ENCODE measurements around the gene PACSIN1. TPM values are rescaled to one million over a fixed set of nuclear protein-coding genes. Genes with fewer than 3 reads are reported as not detected.

PACSIN1 gene
- total RNA-seq, 6 experiments from 2014 or later: 0.05 to 0.37 (median 0.22) TPM; not detected in 1

DNA sequence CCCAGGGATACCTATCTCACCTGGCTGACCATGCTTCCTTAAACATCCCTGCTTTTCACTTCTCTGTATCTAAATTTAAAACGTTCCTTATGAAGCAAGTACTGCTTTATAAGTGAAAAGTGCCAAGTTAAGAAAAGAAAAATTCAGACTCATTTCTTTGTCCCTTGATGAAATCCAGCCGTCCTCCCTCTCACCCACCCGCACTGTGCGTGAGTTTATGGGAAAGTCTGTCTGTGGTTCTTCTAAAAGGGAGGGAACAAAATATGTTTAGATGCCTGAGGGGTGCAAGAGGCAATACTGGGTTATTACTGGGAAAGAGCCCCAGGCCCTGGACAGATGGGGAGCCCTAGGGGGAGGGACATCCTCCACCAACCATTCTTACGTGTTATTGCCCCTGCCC lies 59.1 kb downstream of the PACSIN1 start:
- intact Hi-C loops (cut with DNase I): loop anchor here in 1 of 2 donors (10.0 kb wide), 1 partner anchor 60 kb away; the partner anchor contains the start of gene PACSIN1
- Histone ChIP-seq H3K27ac (no peak overlapping the region), H3K36me3 (no peaks in the 10 kb centered on the region), H3K4me1 (peaks cover 0 to 5% (median 0%) of the 10 kb centered on the region in 4 donors), H3K4me3 (no peak overlapping the region), H3K27me3 (no peaks in the 10 kb centered on the region), H3K9me3 (no peaks in the 10 kb centered on the region)
- peak in 1 of 3 donors; percentile 11 for DNase-seq
- 73% methylated on average over 4 of the region's 5 CpGs for WGBS (ENCODE audit: insufficient coverage, low coverage, low lambda C conversion rate, missing lambda C conversion rate)
- no peak for ATAC-seq
- no peak for TF ChIP-seq POLR2A (IDR thresholded peaks at IDR 0.05)
- TF ChIP-seq, protein P1, sequence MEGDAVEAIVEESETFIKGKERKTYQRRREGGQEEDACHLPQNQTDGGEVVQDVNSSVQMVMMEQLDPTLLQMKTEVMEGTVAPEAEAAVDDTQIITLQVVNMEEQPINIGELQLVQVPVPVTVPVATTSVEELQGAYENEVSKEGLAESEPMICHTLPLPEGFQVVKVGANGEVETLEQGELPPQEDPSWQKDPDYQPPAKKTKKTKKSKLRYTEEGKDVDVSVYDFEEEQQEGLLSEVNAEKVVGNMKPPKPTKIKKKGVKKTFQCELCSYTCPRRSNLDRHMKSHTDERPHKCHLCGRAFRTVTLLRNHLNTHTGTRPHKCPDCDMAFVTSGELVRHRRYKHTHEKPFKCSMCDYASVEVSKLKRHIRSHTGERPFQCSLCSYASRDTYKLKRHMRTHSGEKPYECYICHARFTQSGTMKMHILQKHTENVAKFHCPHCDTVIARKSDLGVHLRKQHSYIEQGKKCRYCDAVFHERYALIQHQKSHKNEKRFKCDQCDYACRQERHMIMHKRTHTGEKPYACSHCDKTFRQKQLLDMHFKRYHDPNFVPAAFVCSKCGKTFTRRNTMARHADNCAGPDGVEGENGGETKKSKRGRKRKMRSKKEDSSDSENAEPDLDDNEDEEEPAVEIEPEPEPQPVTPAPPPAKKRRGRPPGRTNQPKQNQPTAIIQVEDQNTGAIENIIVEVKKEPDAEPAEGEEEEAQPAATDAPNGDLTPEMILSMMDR (IDR thresholded peaks at IDR 0.05): no peak

DNA sequence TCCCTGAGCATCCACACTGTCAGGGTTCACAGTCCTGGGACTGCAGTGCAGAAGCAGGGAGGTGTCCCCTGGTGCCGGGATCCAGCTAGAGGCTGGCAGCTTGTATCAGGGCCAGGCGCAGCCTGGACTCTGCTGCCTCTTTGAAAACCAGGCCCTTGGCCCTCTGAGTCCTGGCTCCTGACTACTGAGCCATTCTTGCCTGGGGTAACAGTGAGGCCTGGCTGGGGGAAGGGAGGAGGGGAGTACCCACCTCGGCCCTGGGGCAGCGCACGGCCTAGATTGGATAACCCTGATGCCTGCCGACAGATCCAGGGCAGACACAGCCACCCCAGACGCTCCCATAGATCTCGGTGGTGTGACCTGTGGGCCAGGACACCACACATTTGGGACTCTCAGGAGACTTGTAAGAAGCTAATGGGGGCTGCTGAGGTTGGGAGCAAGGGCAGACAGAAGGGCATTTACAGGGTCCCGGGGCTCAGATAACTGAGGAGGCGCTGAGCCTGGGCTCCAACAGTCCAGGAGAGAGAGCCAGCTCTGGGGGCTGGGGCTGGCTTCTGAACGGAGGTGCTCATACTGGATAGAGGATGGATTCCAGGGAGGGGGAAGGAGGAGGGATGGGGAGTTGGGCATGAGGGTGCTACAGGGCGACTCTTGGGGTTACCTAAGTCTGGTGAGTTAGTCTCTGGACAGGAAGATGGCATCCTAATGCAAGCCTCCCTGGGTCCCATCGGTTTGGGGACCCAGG lies 59.7 kb downstream of the PACSIN1 start:
- Histone ChIP-seq H3K4me3 (no peak overlapping the region), H3K27me3 (no peaks in the 10 kb centered on the region), H3K4me1 (peaks cover 0 to 9% (median 0%) of the 10 kb centered on the region in 4 donors), H3K36me3 (no peaks in the 10 kb centered on the region), H3K9me3 (no peaks in the 10 kb centered on the region), H3K27ac (no peak overlapping the region)
- ATAC-seq (no peak), DNase-seq (no peak)
- intact Hi-C loops (cut with DNase I): loop anchor here in 1 of 2 donors (10.0 kb wide), 1 partner anchor 61 kb away; the partner anchor contains the start of gene PACSIN1
- WGBS (ENCODE audit: insufficient coverage, low coverage, low lambda C conversion rate, missing lambda C conversion rate): no CpG with 5 or more reads among the region's 13 CpGs
- TF ChIP-seq, protein P1 (IDR thresholded peaks at IDR 0.05): no peak
- TF ChIP-seq POLR2A (IDR thresholded peaks at IDR 0.05): no peak

DNA sequence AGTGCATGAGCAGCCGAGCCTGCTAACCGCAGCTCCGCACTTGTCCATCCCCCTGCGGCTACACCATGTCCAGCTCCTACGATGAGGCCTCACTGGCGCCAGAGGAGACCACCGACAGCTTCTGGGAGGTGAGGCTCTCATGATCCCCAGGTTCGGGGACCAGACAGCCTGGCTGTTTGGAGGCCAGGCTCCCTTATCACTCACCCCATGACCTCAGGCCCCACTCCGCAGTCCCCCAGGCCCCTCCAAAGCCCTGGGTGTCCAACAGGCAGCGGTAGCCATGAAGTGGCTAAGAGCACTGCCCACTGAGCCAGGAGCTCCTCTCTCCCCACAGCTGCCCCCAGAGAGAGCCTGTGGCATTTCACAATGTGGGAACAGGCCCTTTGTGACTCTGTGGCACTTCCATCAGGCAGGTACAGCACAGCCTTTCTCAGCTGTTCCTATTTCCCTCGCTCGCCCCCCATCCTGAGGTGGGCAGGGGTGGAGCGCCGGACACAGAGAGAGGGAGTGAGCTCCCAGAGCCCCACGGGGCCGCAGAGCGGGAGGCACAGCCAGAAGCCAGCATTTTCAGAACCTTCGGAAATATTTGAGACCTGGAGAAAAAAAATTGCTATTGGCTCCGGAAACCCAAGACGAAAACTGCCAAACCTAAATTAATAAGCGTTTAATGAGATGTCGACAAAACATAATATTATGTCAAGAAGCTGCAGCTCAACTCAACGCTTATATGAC lies 60.5 kb downstream of the PACSIN1 start:
- Histone ChIP-seq H3K9me3 (no peaks in the 10 kb centered on the region), H3K4me3 (peak overlapping the region in 2 of 3 donors; percentile 21 to 22), H3K36me3 (no peaks in the 10 kb centered on the region), H3K27me3 (no peaks in the 10 kb centered on the region), H3K27ac (no peak overlapping the region), H3K4me1 (peaks cover 0 to 9% (median 0%) of the 10 kb centered on the region in 4 donors)
- WGBS (ENCODE audit: insufficient coverage, low coverage, low lambda C conversion rate, missing lambda C conversion rate): 68% methylated on average over 13 of the region's 23 CpGs
- no peak for TF ChIP-seq POLR2A (IDR thresholded peaks at IDR 0.05)
- TF ChIP-seq, protein P1 (IDR thresholded peaks at IDR 0.05): no peak
- ATAC-seq (no peak), DNase-seq (peak in 1 of 3 donors; percentile 53)
- intact Hi-C loops (cut with DNase I): loop anchor here in 1 of 2 donors (10.0 kb wide), 1 partner anchor 62 kb away; the partner anchor contains the start of gene PACSIN1

DNA sequence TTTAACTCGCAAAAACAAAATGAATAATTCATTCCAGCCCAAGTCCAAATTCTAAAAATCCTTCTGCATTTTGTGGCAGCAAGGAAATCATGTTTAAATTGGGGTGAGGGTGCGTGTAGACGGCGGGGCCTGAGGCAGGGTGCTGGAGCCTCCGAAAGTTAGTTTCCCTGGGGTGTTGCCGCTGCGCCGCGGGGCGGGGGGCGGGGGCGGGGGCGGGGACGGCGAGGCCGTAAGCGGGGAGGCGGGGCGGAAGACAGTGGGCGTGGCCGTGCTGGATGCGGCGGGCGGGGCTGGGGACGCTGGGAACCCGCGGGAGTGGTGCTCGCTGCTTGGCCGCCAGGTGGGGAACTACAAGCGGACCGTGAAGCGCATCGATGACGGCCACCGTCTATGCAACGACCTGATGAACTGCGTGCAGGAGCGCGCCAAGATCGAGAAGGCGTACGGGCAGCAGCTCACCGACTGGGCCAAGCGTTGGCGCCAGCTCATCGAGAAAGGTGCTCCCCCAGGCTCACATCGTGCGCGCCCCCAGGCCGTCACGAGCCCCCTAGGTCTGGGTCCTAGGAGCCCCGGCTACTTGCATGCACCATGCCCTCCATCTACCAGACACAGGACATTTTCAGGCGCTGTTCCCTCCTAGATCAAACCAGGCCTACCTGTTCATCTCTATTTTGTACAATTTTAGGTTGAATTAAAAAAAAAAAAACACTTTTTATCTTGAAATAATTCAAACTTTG lies 61.3 kb downstream of the PACSIN1 start:
- no peak overlapping the region for H3K27ac ChIP-seq
- peak; percentile 97 for DNase-seq
- H3K4me3 ChIP-seq: peak overlapping the region in 2 of 3 donors; percentile 21 to 22
- H3K9me3 ChIP-seq: no peaks in the 10 kb centered on the region
- TF ChIP-seq, protein P1 (IDR thresholded peaks at IDR 0.05): peak; percentile 75 to 89 (median 83)
- TF ChIP-seq POLR2A (IDR thresholded peaks at IDR 0.05): no peak
- intact Hi-C loops (cut with DNase I): loop anchor here in 1 of 2 donors (10.0 kb wide), 1 partner anchor 62 kb away; the partner anchor contains the start of gene PACSIN1
- no peaks in the 10 kb centered on the region for H3K36me3 ChIP-seq
- H3K27me3 ChIP-seq: no peaks in the 10 kb centered on the region
- peak; percentile 94 to 99 (median 96) for ATAC-seq
- WGBS (ENCODE audit: insufficient coverage, low coverage, low lambda C conversion rate, missing lambda C conversion rate): 20% methylated on average over 9 of the region's 53 CpGs
- H3K4me1 ChIP-seq: peaks cover 0 to 9% (median 0%) of the 10 kb centered on the region in 4 donors
